ENCODE results near the gene ZIC4. TPM values are rescaled to one million over a fixed set of nuclear protein-coding genes. Genes with fewer than 3 reads are reported as not detected.

Gene ZIC4
- total and polyA plus RNA-seq, 10 donors: not detected

- 7 to 14% (median 8%) methylated on average over 17 of the region's 17 CpGs for WGBS, 5 donors
- peak overlapping the region in 1 of 8 donors; percentile 24 for H3K4me3 ChIP-seq
- no peaks in the 10 kb centered on the region for H3K36me3 ChIP-seq
- peaks cover 20 to 100% (median 96%) of the 10 kb centered on the region in 7 donors for H3K27me3 ChIP-seq (replicated peaks in 1 of 7)
- H3K9me3 ChIP-seq: peaks cover 0 to 43% (median 0%) of the 10 kb centered on the region in 8 donors
- no peak for DNase-seq
- intact Hi-C loops (cut with DNase I; ENCODE audit: low total_unique reads): no loop called here
- peaks cover 16 to 38% (median 30%) of the 10 kb centered on the region in 6 donors for H3K4me1 ChIP-seq
- TF ChIP-seq CTCF (IDR thresholded peaks at IDR 0.05 in 8 of 11, conservative IDR thresholded peaks at IDR 0.05 in 3 of 11): no peak
- H3K27ac ChIP-seq: no peak overlapping the region
Measured at GRCh38 chr3:147407114-147407497, 763 bp upstream of the ZIC4 start.

GRCh38 chr3:147405231-147406027 lies 914 bp downstream of the ZIC4 start:
- peaks cover 6 to 22% (median 16%) of the 10 kb centered on the region in 6 donors for H3K4me1 ChIP-seq
- H3K36me3 ChIP-seq: no peaks in the 10 kb centered on the region
- H3K27me3 ChIP-seq (replicated peaks in 1 of 7): peaks cover 15 to 100% (median 91%) of the 10 kb centered on the region in 7 donors
- peaks cover 0 to 39% (median 0%) of the 10 kb centered on the region in 8 donors for H3K9me3 ChIP-seq
- no peak overlapping the region for H3K4me3 ChIP-seq
- no peak for TF ChIP-seq CTCF (IDR thresholded peaks at IDR 0.05 in 8 of 11, conservative IDR thresholded peaks at IDR 0.05 in 3 of 11)
- TF ChIP-seq POLR2A (IDR thresholded peaks at IDR 0.05): no peak
- no peak for TF ChIP-seq POLR2AphosphoS5 (IDR thresholded peaks at IDR 0.05)
- 8 to 11% (median 9%) methylated on average over 21 to 27 of the region's 27 CpGs for WGBS, 5 donors
- intact Hi-C loops (cut with DNase I; ENCODE audit: low total_unique reads): no loop called here
- no peak for DNase-seq
- H3K27ac ChIP-seq: no peak overlapping the region

GRCh38 chr3:147404800-147405230 lies 1.5 kb downstream of the ZIC4 start:
- Histone ChIP-seq H3K27me3 (replicated peaks in 1 of 7) (peaks cover 10 to 100% (median 91%) of the 10 kb centered on the region in 7 donors), H3K4me1 (peaks cover 0 to 16% (median 11%) of the 10 kb centered on the region in 6 donors), H3K9me3 (peaks cover 0 to 33% (median 0%) of the 10 kb centered on the region in 8 donors), H3K27ac (no peak overlapping the region), H3K4me3 (no peak overlapping the region), H3K36me3 (no peaks in the 10 kb centered on the region)
- WGBS, 5 donors: 5 to 10% (median 9%) methylated on average over 15 to 16 of the region's 16 CpGs
- no peak for TF ChIP-seq POLR2AphosphoS5 (IDR thresholded peaks at IDR 0.05)
- intact Hi-C loops (cut with DNase I; ENCODE audit: low total_unique reads): no loop called here
- no peak for DNase-seq

- WGBS, 5 donors: 27 to 29% (median 28%) methylated on average over 11 of the region's 11 CpGs
- Histone ChIP-seq H3K36me3 (no peaks in the 10 kb centered on the region), H3K9me3 (peaks cover 0 to 27% (median 0%) of the 10 kb centered on the region in 8 donors), H3K4me3 (no peak overlapping the region), H3K27ac (no peak overlapping the region), H3K4me1 (peaks cover 0 to 10% (median 8%) of the 10 kb centered on the region in 6 donors), H3K27me3 (replicated peaks in 1 of 7) (peaks cover 6 to 100% (median 91%) of the 10 kb centered on the region in 7 donors)
- TF ChIP-seq POLR2AphosphoS5 (IDR thresholded peaks at IDR 0.05): no peak
- TF ChIP-seq CTCF (IDR thresholded peaks at IDR 0.05 in 8 of 11, conservative IDR thresholded peaks at IDR 0.05 in 3 of 11): no peak
- TF ChIP-seq POLR2A (IDR thresholded peaks at IDR 0.05): no peak
- DNase-seq: no peak
- intact Hi-C loops (cut with DNase I; ENCODE audit: low total_unique reads): no loop called here
Measured at GRCh38 chr3:147404000-147404799, 2.1 kb downstream of the ZIC4 start.
